ENCODE results near the gene IFRD2. TPM values are rescaled to one million over a fixed set of nuclear protein-coding genes. Genes with fewer than 3 reads are reported as not detected.

Gene IFRD2
- total RNA-seq, 1 donor from 2014 or later, result 177 TPM

GRCh38 chr3:50260027-50260941, 31.9 kb downstream of the IFRD2 start:
- Histone ChIP-seq H3K4me3 (ENCODE audit: low read depth, low read length) (peak overlapping the region; percentile 56), H3K27me3 (ENCODE audit: control insufficient read depth, insufficient read depth, low read length) (no peaks in the 10 kb centered on the region), H3K36me3 (ENCODE audit: control insufficient read depth, insufficient read depth, low read length) (peaks cover 19% of the 10 kb centered on the region)
- peak; percentile 97 for TF ChIP-seq CTCF (IDR thresholded peaks at IDR 0.05; ENCODE audit: insufficient read depth, low read length, severe bottlenecking)
- FAIRE-seq (no peak), DNase-seq (ENCODE audit: low read depth) (peak; percentile 71)

GRCh38 chr3:50259432-50260026, 32.7 kb downstream of the IFRD2 start:
- no peak for FAIRE-seq
- no peaks in the 10 kb centered on the region for H3K27me3 ChIP-seq (ENCODE audit: control insufficient read depth, insufficient read depth, low read length)
- TF ChIP-seq CTCF (IDR thresholded peaks at IDR 0.05; ENCODE audit: insufficient read depth, low read length, severe bottlenecking), result no peak
- peak overlapping the region; percentile 56 for H3K4me3 ChIP-seq (ENCODE audit: low read depth, low read length)
- DNase-seq (ENCODE audit: low read depth), result no peak
- H3K36me3 ChIP-seq (ENCODE audit: control insufficient read depth, insufficient read depth, low read length), result peaks cover 19% of the 10 kb centered on the region

GRCh38 chr3:50258979-50259378, 33.2 kb downstream of the IFRD2 start:
- H3K27me3 ChIP-seq (ENCODE audit: control insufficient read depth, insufficient read depth, low read length), result no peaks in the 10 kb centered on the region
- H3K36me3 ChIP-seq (ENCODE audit: control insufficient read depth, insufficient read depth, low read length), result peaks cover 21% of the 10 kb centered on the region
- FAIRE-seq (no peak), DNase-seq (ENCODE audit: low read depth) (no peak)
- no peak overlapping the region for H3K4me3 ChIP-seq (ENCODE audit: low read depth, low read length)
- TF ChIP-seq CTCF (IDR thresholded peaks at IDR 0.05; ENCODE audit: insufficient read depth, low read length, severe bottlenecking), result no peak

- Histone ChIP-seq H3K27me3 (ENCODE audit: control insufficient read depth, insufficient read depth, low read length) (no peaks in the 10 kb centered on the region), H3K36me3 (ENCODE audit: control insufficient read depth, insufficient read depth, low read length) (peaks cover 23% of the 10 kb centered on the region), H3K4me3 (ENCODE audit: low read depth, low read length) (no peak overlapping the region)
- DNase-seq (ENCODE audit: low read depth) (no peak), FAIRE-seq (no peak)
- no peak for TF ChIP-seq CTCF (IDR thresholded peaks at IDR 0.05; ENCODE audit: insufficient read depth, low read length, severe bottlenecking)
Observed at GRCh38 chr3:50258029-50258680, 34.1 kb downstream of the IFRD2 start.

GRCh38 chr3:50256978-50257890, 35.0 kb downstream of the IFRD2 start:
- Histone ChIP-seq H3K27me3 (ENCODE audit: control insufficient read depth, insufficient read depth, low read length) (no peaks in the 10 kb centered on the region), H3K36me3 (ENCODE audit: control insufficient read depth, insufficient read depth, low read length) (peaks cover 28% of the 10 kb centered on the region), H3K4me3 (ENCODE audit: low read depth, low read length) (no peak overlapping the region)
- FAIRE-seq (peak; percentile 83), DNase-seq (ENCODE audit: low read depth) (no peak)
- peak; percentile 74 for TF ChIP-seq CTCF (IDR thresholded peaks at IDR 0.05; ENCODE audit: insufficient read depth, low read length, severe bottlenecking)
